ENCODE data around the gene GRID1. TPM values are rescaled to one million over a fixed set of nuclear protein-coding genes. Genes with fewer than 3 reads are reported as not detected.

The GRID1 gene
- total RNA-seq, 1 experiment from 2014 or later, result not detected

GRCh38 chr10:86062647-86063145 lies 303.9 kb downstream of the GRID1 start:
- TF ChIP-seq CTCF (conservative IDR thresholded peaks at IDR 0.05; ENCODE audit: low read depth, low read length), result no peak
- TF ChIP-seq EZH2phosphoT487 (IDR thresholded peaks at IDR 0.05; ENCODE audit: borderline replicate concordance, low read length), result no peak
- no peak for TF ChIP-seq EZH2 (IDR thresholded peaks at IDR 0.05; ENCODE audit: low read length, unreplicated experiment)
- Histone ChIP-seq H3K27ac (ENCODE audit: low read length) (no peak overlapping the region), H3K9me2 (replicated peaks; ENCODE audit: low read length) (no peaks in the 10 kb centered on the region), H3K36me3 (ENCODE audit: low read depth, low read length) (no peaks in the 10 kb centered on the region), H3K9ac (ENCODE audit: low read length) (no peak overlapping the region), H3K4me3 (ENCODE audit: low read length) (no peak overlapping the region), H4K20me1 (ENCODE audit: low read length) (no peaks in the 10 kb centered on the region), H3K9me3 (ENCODE audit: low read length) (no peaks in the 10 kb centered on the region), H3F3A (ENCODE audit: low read length, unreplicated experiment) (no peaks in the 10 kb centered on the region), H2AFZ (ENCODE audit: low read length) (no peak overlapping the region), H3K4me2 (ENCODE audit: low read length) (no peak overlapping the region), H3K4me1 (ENCODE audit: insufficient read depth, low read length) (no peaks in the 10 kb centered on the region), H3K27me3 (ENCODE audit: low read length) (no peaks in the 10 kb centered on the region), H3K79me2 (ENCODE audit: low read length) (no peaks in the 10 kb centered on the region)
- ChIA-PET CTCF (no interaction called here), POLR2A (ENCODE audit: unreplicated experiment) (no interaction called here)
- DNase-seq (no peak), ATAC-seq (no peak)
- intact Hi-C loops (cut with micrococcal nuclease), result no loop called here
- no TSS peak for BruUV-seq (replicated peaks)

- Histone ChIP-seq H3K4me2 (ENCODE audit: low read length) (no peak overlapping the region), H3K9me2 (replicated peaks; ENCODE audit: low read length) (no peaks in the 10 kb centered on the region), H3F3A (ENCODE audit: low read length, unreplicated experiment) (no peaks in the 10 kb centered on the region), H3K36me3 (ENCODE audit: low read depth, low read length) (no peaks in the 10 kb centered on the region), H4K20me1 (ENCODE audit: low read length) (no peaks in the 10 kb centered on the region), H3K9me3 (ENCODE audit: low read length) (no peaks in the 10 kb centered on the region), H3K9ac (ENCODE audit: low read length) (no peak overlapping the region), H3K27me3 (ENCODE audit: low read length) (no peaks in the 10 kb centered on the region), H2AFZ (ENCODE audit: low read length) (no peak overlapping the region), H3K27ac (ENCODE audit: low read length) (no peak overlapping the region), H3K4me1 (ENCODE audit: insufficient read depth, low read length) (no peaks in the 10 kb centered on the region), H3K79me2 (ENCODE audit: low read length) (no peaks in the 10 kb centered on the region), H3K4me3 (ENCODE audit: low read length) (no peak overlapping the region)
- CTCF ChIA-PET, result no interaction called here
- POLR2A ChIA-PET (ENCODE audit: unreplicated experiment), result no interaction called here
- ATAC-seq (no peak), DNase-seq (no peak)
- no TSS peak for BruUV-seq (replicated peaks)
- no peak for TF ChIP-seq CTCF (conservative IDR thresholded peaks at IDR 0.05; ENCODE audit: low read depth, low read length)
- TF ChIP-seq EZH2 (IDR thresholded peaks at IDR 0.05; ENCODE audit: low read length, unreplicated experiment), result no peak
- intact Hi-C loops (cut with micrococcal nuclease), result no loop called here
These were observed 304.4 kb downstream of the GRID1 start for GRCh38 chr10:86062198-86062550.

- Histone ChIP-seq H4K20me1 (ENCODE audit: low read length) (no peaks in the 10 kb centered on the region), H3K4me3 (ENCODE audit: low read length) (no peak overlapping the region), H3K9ac (ENCODE audit: low read length) (no peak overlapping the region), H2AFZ (ENCODE audit: low read length) (no peak overlapping the region), H3K36me3 (ENCODE audit: low read depth, low read length) (no peaks in the 10 kb centered on the region), H3K4me2 (ENCODE audit: low read length) (no peak overlapping the region), H3F3A (ENCODE audit: low read length, unreplicated experiment) (no peaks in the 10 kb centered on the region), H3K27me3 (ENCODE audit: low read length) (no peaks in the 10 kb centered on the region), H3K9me2 (replicated peaks; ENCODE audit: low read length) (no peaks in the 10 kb centered on the region), H3K27ac (ENCODE audit: low read length) (no peak overlapping the region), H3K79me2 (ENCODE audit: low read length) (no peaks in the 10 kb centered on the region), H3K9me3 (ENCODE audit: low read length) (no peaks in the 10 kb centered on the region), H3K4me1 (ENCODE audit: insufficient read depth, low read length) (no peaks in the 10 kb centered on the region)
- ChIA-PET CTCF (no interaction called here), POLR2A (ENCODE audit: unreplicated experiment) (no interaction called here)
- TF ChIP-seq EZH2phosphoT487 (IDR thresholded peaks at IDR 0.05; ENCODE audit: borderline replicate concordance, low read length), result no peak
- TF ChIP-seq CTCF (conservative IDR thresholded peaks at IDR 0.05; ENCODE audit: low read depth, low read length), result no peak
- TF ChIP-seq EZH2 (IDR thresholded peaks at IDR 0.05; ENCODE audit: low read length, unreplicated experiment), result no peak
- DNase-seq (no peak), ATAC-seq (no peak)
- intact Hi-C loops (cut with micrococcal nuclease), result no loop called here
- BruUV-seq (replicated peaks), result no TSS peak
These were observed 305.1 kb downstream of the GRID1 start for GRCh38 chr10:86061278-86062197.

All from PC-3 (cell line).